ENCODE data around the gene KLK10.

- no peak for TF ChIP-seq CTCF (IDR thresholded peaks at IDR 0.05)
- no peak for TF ChIP-seq ESRRA (CRISPR knock-in tag; IDR thresholded peaks at IDR 0.05; ENCODE audit: borderline replicate concordance)
- no peak for TF ChIP-seq ATF3 (CRISPR knock-in tag; conservative IDR thresholded peaks at IDR 0.05)
- TF ChIP-seq SP1 (CRISPR knock-in tag; conservative IDR thresholded peaks at IDR 0.05), result no peak
- no peak for TF ChIP-seq ZSCAN18 (CRISPR knock-in tag; IDR thresholded peaks at IDR 0.05)
- TF ChIP-seq IRF2 (CRISPR knock-in tag; IDR thresholded peaks at IDR 0.05; ENCODE audit: borderline replicate concordance, low read depth), result no peak
- TF ChIP-seq NR3C1 (CRISPR knock-in tag; conservative IDR thresholded peaks at IDR 0.05; ENCODE audit: low read depth), result no peak
- TF ChIP-seq CDX4 (CRISPR knock-in tag; IDR thresholded peaks at IDR 0.05; ENCODE audit: borderline replicate concordance), result no peak
- TF ChIP-seq, protein P1, sequence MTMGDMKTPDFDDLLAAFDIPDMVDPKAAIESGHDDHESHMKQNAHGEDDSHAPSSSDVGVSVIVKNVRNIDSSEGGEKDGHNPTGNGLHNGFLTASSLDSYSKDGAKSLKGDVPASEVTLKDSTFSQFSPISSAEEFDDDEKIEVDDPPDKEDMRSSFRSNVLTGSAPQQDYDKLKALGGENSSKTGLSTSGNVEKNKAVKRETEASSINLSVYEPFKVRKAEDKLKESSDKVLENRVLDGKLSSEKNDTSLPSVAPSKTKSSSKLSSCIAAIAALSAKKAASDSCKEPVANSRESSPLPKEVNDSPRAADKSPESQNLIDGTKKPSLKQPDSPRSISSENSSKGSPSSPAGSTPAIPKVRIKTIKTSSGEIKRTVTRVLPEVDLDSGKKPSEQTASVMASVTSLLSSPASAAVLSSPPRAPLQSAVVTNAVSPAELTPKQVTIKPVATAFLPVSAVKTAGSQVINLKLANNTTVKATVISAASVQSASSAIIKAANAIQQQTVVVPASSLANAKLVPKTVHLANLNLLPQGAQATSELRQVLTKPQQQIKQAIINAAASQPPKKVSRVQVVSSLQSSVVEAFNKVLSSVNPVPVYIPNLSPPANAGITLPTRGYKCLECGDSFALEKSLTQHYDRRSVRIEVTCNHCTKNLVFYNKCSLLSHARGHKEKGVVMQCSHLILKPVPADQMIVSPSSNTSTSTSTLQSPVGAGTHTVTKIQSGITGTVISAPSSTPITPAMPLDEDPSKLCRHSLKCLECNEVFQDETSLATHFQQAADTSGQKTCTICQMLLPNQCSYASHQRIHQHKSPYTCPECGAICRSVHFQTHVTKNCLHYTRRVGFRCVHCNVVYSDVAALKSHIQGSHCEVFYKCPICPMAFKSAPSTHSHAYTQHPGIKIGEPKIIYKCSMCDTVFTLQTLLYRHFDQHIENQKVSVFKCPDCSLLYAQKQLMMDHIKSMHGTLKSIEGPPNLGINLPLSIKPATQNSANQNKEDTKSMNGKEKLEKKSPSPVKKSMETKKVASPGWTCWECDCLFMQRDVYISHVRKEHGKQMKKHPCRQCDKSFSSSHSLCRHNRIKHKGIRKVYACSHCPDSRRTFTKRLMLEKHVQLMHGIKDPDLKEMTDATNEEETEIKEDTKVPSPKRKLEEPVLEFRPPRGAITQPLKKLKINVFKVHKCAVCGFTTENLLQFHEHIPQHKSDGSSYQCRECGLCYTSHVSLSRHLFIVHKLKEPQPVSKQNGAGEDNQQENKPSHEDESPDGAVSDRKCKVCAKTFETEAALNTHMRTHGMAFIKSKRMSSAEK (CRISPR knock-in tag; IDR thresholded peaks at IDR 0.05; ENCODE audit: borderline replicate concordance), result no peak
- no peak for TF ChIP-seq ATF6 (CRISPR knock-in tag; IDR thresholded peaks at IDR 0.05)
Observed at GRCh38 chr19:51029718-51030117, 10.2 kb upstream of the KLK10 start.

Measured in WTC11 (cell line).